Brain microvascular endothelial cell (primary cell): Measurements from ENCODE around the gene C12orf75.

Experiments used
- DNase-seq: peaks from one replicate; pipeline ENCODE4 v3.0.0-alpha.2; 2020
- H3K27ac ChIP-seq: fragments of 250-450 bp; sonication (Bioruptor Pico); 2 replicates; pipeline ENCODE4 v1.5.1; 2020; ENCODE audit warnings: mild to moderate bottlenecking, moderate library complexity
- H3K27me3 ChIP-seq: fragments of 250-450 bp; sonication (Bioruptor Pico); replicated peaks from 2 replicates; pipeline ENCODE4 v1.5.1; 2020; ENCODE audit warnings: mild to moderate bottlenecking
- H3K36me3 ChIP-seq: fragments of 250-450 bp; sonication (Bioruptor Pico); replicated peaks from 2 replicates; pipeline ENCODE4 v1.5.1; 2020; ENCODE audit warnings: mild to moderate bottlenecking
- H3K4me3 ChIP-seq: 2 replicates; pipeline ENCODE4 v1.5.1; 2011; ENCODE audit warnings: low read depth, mild to moderate bottlenecking, control low read depth, low read length, moderate library complexity
- in situ Hi-C: cut with HindIII; loops from 2 replicates; pipeline ENCODE4 v1.10.0; 2017; ENCODE audit warnings: low sequenced_read_pairs, low pct_ligation_motif_present
- TF ChIP-seq, protein P1 (sequence below): IDR thresholded peaks from 2 replicates; pipeline ENCODE4 v1.5.1; 2011; ENCODE audit warnings: low read depth, mild to moderate bottlenecking, moderate library complexity, low read length, control low read depth, inconsistent platforms; ENCODE audit errors: missing control alignments

The C12orf75 gene

GRCh38 chr12:105330283-105330930 lies at the start of gene C12orf75:
Gene C12orf75, plus strand, starts transcription at chr12:105330691. Its CDS starts 201 bp downstream, at chr12:105330892.
- in situ Hi-C loops = no loop called here
- TF ChIP-seq, protein P1, sequence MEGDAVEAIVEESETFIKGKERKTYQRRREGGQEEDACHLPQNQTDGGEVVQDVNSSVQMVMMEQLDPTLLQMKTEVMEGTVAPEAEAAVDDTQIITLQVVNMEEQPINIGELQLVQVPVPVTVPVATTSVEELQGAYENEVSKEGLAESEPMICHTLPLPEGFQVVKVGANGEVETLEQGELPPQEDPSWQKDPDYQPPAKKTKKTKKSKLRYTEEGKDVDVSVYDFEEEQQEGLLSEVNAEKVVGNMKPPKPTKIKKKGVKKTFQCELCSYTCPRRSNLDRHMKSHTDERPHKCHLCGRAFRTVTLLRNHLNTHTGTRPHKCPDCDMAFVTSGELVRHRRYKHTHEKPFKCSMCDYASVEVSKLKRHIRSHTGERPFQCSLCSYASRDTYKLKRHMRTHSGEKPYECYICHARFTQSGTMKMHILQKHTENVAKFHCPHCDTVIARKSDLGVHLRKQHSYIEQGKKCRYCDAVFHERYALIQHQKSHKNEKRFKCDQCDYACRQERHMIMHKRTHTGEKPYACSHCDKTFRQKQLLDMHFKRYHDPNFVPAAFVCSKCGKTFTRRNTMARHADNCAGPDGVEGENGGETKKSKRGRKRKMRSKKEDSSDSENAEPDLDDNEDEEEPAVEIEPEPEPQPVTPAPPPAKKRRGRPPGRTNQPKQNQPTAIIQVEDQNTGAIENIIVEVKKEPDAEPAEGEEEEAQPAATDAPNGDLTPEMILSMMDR = no peak
- Histone ChIP-seq H3K27me3 (no peaks in the 10 kb centered on the region), H3K27ac (no peak within 1 kb of the TSS), H3K36me3 (no peaks in the 10 kb centered on the region), H3K4me3 (peak within 1 kb of the TSS; percentile 69)
- peak; percentile 70 for DNase-seq

GRCh38 chr12:105280966-105281693 lies 49.4 kb upstream of the C12orf75 start:
- DNase-seq = no peak
- H3K27ac ChIP-seq = no peak overlapping the region
- no peaks in the 10 kb centered on the region for H3K27me3 ChIP-seq
- H3K4me3 ChIP-seq = no peak overlapping the region
- no peaks in the 10 kb centered on the region for H3K36me3 ChIP-seq
- in situ Hi-C loops = no loop called here
- TF ChIP-seq, protein P1 = no peak

DNA sequence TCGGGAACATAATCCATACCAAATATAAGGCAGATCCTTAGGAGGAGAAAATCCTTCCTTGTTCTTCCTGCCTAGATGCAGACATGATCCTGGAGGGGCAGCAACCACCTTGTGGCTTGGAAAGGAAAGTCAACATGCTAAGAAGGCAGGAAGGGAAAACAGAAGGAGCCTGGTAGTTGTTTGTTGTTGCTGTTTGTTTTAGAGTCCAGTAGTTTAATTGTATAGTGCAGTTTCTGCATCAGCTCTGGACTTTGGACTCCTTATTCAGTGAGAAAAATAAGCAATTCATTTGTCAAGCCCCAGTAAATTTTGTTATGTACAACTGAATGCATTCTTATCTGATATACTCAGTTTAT lies 48.8 kb upstream of the C12orf75 start:
- no peaks in the 10 kb centered on the region for H3K27me3 ChIP-seq

DNA sequence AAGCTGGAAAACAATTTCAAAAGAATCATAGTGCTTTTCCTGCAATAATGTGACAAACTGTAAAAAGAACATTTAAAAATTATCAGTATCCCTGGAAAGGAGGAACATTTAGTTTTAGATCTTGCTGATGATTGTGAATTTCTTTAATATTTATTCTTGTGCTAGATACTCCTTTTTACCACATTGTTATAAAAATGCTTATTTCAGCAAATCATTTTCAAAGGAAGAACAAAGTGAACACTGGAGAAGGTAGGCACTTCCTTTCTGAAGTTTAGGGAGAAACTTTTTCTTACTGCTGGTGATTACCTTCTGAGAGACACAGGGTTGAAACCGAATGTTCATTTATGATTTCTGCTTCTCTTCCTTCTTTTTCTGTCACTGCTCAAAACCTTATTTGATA lies 45.1 kb upstream of the C12orf75 start:
- no peaks in the 10 kb centered on the region for H3K36me3 ChIP-seq
- TF ChIP-seq, protein P1 = no peak
- in situ Hi-C loops = no loop called here
- no peaks in the 10 kb centered on the region for H3K27me3 ChIP-seq
- H3K4me3 ChIP-seq = no peak overlapping the region
- H3K27ac ChIP-seq = no peak overlapping the region
- DNase-seq = no peak

More for the DNA sequence above, 48.8 kb upstream of the C12orf75 start:
- no peak overlapping the region for H3K27ac ChIP-seq
- TF ChIP-seq, protein P1 = peak; percentile 23
- in situ Hi-C loops = no loop called here
- no peak overlapping the region for H3K4me3 ChIP-seq
- no peaks in the 10 kb centered on the region for H3K36me3 ChIP-seq
- DNase-seq = no peak

GRCh38 chr12:105287408-105287807 lies 43.1 kb upstream of the C12orf75 start:
- H3K27me3 ChIP-seq = no peaks in the 10 kb centered on the region
- DNase-seq = no peak
- H3K36me3 ChIP-seq = no peaks in the 10 kb centered on the region
- in situ Hi-C loops = no loop called here
- no peak overlapping the region for H3K4me3 ChIP-seq
- TF ChIP-seq, protein P1 = no peak
- H3K27ac ChIP-seq = no peak overlapping the region
